Sigmoid colon (tissue), 7 donors: Measurements from ENCODE around the gene FAM163B. TPM values are rescaled to one million over a fixed set of nuclear protein-coding genes. Genes with fewer than 3 reads are reported as not detected.

ENCODE experiments used
- DNase-seq: peaks from one replicate; pipeline ENCODE4 v3.0.0-alpha.2; 2019
- H3K27ac ChIP-seq, 4 donors: fragments of 200-600 bp; sonication (generic); one replicate each; pipeline ENCODE4 v1.5.1; 2016 to 2019; ENCODE audit warnings: mild to moderate bottlenecking in 1 of 4
- H3K27me3 ChIP-seq, 3 donors: fragments of 200-600 bp; sonication (generic); one replicate each; pipeline ENCODE4 v1.5.1; 2019; ENCODE audit warnings: mild to moderate bottlenecking in 1 of 3
- H3K36me3 ChIP-seq, 4 donors: fragments of 200-600 bp; sonication (generic); one replicate each; pipeline ENCODE4 v1.5.1; 2016 to 2019
- H3K4me1 ChIP-seq, 4 donors: fragments of 200-600 bp; sonication (generic); one replicate each; pipeline ENCODE4 v1.5.1; 2017 to 2019
- H3K4me3 ChIP-seq, 4 donors: fragments of 200-600 bp; sonication (generic); one replicate each; pipeline ENCODE4 v1.5.1; 2017 to 2019; ENCODE audit warnings: mild to moderate bottlenecking in 2 of 4, moderate library complexity in 1 of 4
- H3K9me3 ChIP-seq, 4 donors: fragments of 200-600 bp in 3 of 4; sonication (generic) in 3 of 4; one replicate each; pipeline versions ENCODE4 v1.5.1 to v1.6.1; 2013 to 2019
- EP300 ChIP-seq, 4 donors: sonication (generic); formaldehyde crosslinking; IDR thresholded peaks; one replicate each; pipeline ENCODE4 v1.6.1; 2017; ENCODE audit warnings: antibody characterized with exemption in 4 of 4
- POLR2A ChIP-seq, 2 donors: fragments of 450-650 bp; IDR thresholded peaks; one replicate each; pipeline ENCODE4 v1.6.1; 2016; ENCODE audit warnings: antibody characterized with exemption in 2 of 2, mild to moderate bottlenecking in 2 of 2, moderate library complexity in 2 of 2
- POLR2AphosphoS5 ChIP-seq, 4 donors: sonication (generic); formaldehyde crosslinking; IDR thresholded peaks; one replicate each; pipeline ENCODE4 v1.6.1; 2017; ENCODE audit warnings: antibody characterized with exemption in 4 of 4
- WGBS, 2 donors: extraction: QIAGEN DNeasy Blood & Tissue Kit; methylation state at CpG; one replicate each; pipeline ENCODE4 v1.1.7; 2013; 5-methylcytosine and 5-hydroxymethylcytosine counted together
- intact Hi-C: fragments of 100-400 bp; cut with DNase I; formaldehyde crosslinking; loops from one replicate; pipeline ENCODE4 v1.15.1; 2023
- polyA plus RNA-seq, 3 donors: library from polyadenylated mRNA; stranded (reverse); fragments of 200-250 nt; gene quantifications; one replicate each; pipeline ENCODE4 v1.2.3, GENCODE V29; 2013
- total RNA-seq, 4 donors: library from RNA; depleted of rRNA; stranded (reverse); fragments of >200 nt; gene quantifications; one replicate each; pipeline ENCODE4 v1.1.0, GENCODE V29; 2016
- TF ChIP-seq, protein P1 (sequence below), 4 experiments: fragments of 450-650 bp in 3 of 4; fragments of 200-600 bp in 1 of 4; IDR thresholded peaks; one replicate each; pipeline ENCODE4 v1.5.1; 2016 to 2019; ENCODE audit warnings: antibody characterized with exemption in 4 of 4, mild to moderate bottlenecking in 3 of 4, moderate library complexity in 2 of 4
- donor health status: healthy with polysubstance abuse.
- donor health status: Bipolar disorder and iron deficiency.
- donor health status: healthy.

The FAM163B gene
- total and polyA plus RNA-seq, 7 donors = 0.29 to 2.4 (median 1.2) TPM; not detected in 1

DNA sequence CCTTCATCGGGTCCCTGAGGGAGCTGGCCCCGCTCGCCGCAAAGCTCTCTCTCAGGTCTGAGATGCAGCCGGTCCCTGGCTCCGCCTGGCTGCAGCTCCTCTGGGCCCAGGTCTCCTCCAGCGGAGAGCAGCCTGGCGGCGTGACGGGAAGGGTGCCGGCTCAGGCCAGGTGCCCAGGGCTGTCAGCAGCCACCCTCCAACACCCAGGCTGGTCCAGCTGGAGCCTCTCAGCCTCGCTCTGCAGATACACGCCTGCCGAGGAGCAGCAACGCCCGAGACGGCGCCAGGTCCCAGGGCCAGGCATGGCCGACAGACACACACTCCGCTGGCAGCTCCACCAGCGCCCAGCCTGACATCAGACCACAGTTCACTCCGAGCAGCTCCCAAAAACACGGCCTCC, 25.6 kb downstream of the FAM163B start:
- TF ChIP-seq POLR2A (IDR thresholded peaks at IDR 0.05) (no peak), EP300 (IDR thresholded peaks at IDR 0.05) (no peak), POLR2AphosphoS5 (IDR thresholded peaks at IDR 0.05) (no peak)
- TF ChIP-seq, protein P1, sequence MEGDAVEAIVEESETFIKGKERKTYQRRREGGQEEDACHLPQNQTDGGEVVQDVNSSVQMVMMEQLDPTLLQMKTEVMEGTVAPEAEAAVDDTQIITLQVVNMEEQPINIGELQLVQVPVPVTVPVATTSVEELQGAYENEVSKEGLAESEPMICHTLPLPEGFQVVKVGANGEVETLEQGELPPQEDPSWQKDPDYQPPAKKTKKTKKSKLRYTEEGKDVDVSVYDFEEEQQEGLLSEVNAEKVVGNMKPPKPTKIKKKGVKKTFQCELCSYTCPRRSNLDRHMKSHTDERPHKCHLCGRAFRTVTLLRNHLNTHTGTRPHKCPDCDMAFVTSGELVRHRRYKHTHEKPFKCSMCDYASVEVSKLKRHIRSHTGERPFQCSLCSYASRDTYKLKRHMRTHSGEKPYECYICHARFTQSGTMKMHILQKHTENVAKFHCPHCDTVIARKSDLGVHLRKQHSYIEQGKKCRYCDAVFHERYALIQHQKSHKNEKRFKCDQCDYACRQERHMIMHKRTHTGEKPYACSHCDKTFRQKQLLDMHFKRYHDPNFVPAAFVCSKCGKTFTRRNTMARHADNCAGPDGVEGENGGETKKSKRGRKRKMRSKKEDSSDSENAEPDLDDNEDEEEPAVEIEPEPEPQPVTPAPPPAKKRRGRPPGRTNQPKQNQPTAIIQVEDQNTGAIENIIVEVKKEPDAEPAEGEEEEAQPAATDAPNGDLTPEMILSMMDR (IDR thresholded peaks at IDR 0.05) = no peak
- no peak for DNase-seq
- Histone ChIP-seq H3K4me1 (peaks cover 0 to 51% (median 34%) of the 10 kb centered on the region in 4 donors), H3K4me3 (no peak overlapping the region), H3K27ac (peak overlapping the region in 2 of 4 donors; percentile 65 to 70), H3K36me3 (no peaks in the 10 kb centered on the region), H3K9me3 (no peaks in the 10 kb centered on the region), H3K27me3 (peaks cover 0 to 34% (median 7%) of the 10 kb centered on the region in 3 donors)
- intact Hi-C loops = no loop called here
- 49 to 79% methylated on average over 23 of the region's 23 CpGs for WGBS, 2 donors

DNA sequence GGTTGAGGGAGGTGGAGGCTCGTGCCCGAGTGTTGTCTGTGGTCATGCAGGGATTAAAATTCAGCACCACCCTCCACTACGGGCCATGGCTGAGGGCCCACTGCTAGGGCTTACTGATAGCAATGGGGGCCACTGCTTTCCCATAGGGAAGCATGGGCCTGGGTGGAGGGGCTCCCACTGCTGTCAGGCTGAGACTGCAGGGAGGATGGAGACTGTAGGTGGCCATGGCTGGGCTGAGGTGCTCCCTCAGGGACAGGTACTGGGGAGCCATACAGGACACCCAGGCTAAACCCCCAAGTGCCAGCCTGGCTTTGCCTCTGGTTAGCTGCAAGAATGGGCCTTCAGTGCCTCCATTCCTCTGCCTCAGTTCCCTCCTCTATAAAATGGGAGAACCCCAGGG, 26.1 kb downstream of the FAM163B start:
- Histone ChIP-seq H3K4me1 (peaks cover 0 to 51% (median 34%) of the 10 kb centered on the region in 4 donors), H3K36me3 (no peaks in the 10 kb centered on the region), H3K4me3 (no peak overlapping the region), H3K9me3 (no peaks in the 10 kb centered on the region), H3K27ac (no peak overlapping the region), H3K27me3 (peaks cover 0 to 39% (median 7%) of the 10 kb centered on the region in 3 donors)
- DNase-seq = no peak
- 79 to 90% methylated on average over 3 of the region's 3 CpGs for WGBS, 2 donors
- TF ChIP-seq POLR2AphosphoS5 (IDR thresholded peaks at IDR 0.05) (no peak), POLR2A (IDR thresholded peaks at IDR 0.05) (no peak), EP300 (IDR thresholded peaks at IDR 0.05) (no peak)
- TF ChIP-seq, protein P1 (IDR thresholded peaks at IDR 0.05) = no peak
- intact Hi-C loops = no loop called here

DNA sequence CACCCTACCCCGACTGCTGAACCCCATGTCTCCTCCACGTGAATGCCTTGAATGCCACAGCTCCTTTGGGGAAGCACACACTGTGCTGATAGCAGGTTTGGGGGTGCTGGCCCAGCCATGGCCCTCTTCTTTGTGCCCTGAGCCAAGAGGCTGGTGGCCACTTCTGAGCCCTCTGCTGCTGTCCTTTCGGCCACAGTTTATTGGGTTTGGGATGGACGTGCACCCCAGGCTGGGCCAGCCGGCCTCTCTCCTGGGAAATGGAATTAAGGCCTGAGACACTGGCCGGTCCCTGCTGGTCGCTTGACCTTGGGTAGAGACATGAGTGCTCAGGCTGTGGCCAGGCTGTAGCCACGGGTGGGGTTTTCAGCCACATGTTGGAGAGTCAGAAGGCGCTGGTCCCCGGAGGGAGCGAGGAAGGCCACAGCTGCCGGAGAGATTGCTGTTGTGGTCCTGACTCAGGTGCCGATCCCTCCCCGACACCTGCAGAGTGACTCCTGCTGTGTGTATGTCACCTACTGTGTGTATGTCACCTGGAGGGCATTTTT, 26.6 kb downstream of the FAM163B start:
- Histone ChIP-seq H3K9me3 (no peaks in the 10 kb centered on the region), H3K4me1 (peaks cover 0 to 51% (median 34%) of the 10 kb centered on the region in 4 donors), H3K4me3 (no peak overlapping the region), H3K27me3 (peaks cover 0 to 41% (median 7%) of the 10 kb centered on the region in 3 donors), H3K27ac (no peak overlapping the region), H3K36me3 (no peaks in the 10 kb centered on the region)
- no peak for TF ChIP-seq POLR2A (IDR thresholded peaks at IDR 0.05)
- TF ChIP-seq EP300 (IDR thresholded peaks at IDR 0.05) = no peak
- TF ChIP-seq, protein P1 (IDR thresholded peaks at IDR 0.05) = no peak
- no peak for TF ChIP-seq POLR2AphosphoS5 (IDR thresholded peaks at IDR 0.05)
- WGBS, 2 donors = 87 to 91% methylated on average over 14 of the region's 14 CpGs
- intact Hi-C loops = no loop called here
- no peak for DNase-seq

DNA sequence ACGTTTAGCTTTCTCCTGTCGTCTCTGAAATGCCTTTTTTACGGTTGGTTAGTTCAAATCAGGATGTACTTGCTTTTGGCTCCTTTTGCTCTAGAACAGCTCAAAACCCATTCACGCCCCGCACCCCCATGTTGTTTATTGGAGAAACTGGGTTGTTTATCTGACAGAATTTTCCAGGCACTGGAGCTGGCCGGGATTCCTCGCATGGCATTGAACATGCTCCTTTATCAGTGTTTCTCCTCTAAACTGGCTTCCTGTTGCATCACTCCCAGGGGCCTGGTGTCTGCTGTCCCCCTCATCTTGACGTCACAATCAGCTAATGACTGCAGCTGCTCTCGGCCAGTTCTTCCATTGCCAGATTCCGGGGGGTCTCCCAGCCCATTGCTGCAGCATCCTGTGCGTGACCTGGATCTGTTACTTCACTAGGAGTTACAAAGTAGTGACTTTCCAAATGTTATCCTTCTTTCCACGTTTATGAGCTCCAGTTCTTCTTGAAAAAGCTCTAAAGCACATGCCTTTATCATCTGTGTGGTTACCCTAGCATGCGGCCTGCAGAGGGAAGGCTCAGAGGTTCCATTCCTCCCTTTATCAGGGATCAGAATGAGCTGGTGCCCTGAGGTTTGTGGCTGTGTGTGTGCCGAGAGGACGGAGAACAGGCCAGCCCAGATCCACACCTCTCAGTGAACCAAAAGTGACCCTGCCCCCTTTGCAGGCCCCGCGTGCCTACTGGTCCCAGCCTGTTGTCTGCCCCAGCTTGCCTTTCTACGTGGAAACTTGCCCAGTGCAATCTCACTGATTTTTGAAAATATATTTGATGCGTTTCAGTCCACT, 27.5 kb downstream of the FAM163B start:
- no peak for TF ChIP-seq POLR2AphosphoS5 (IDR thresholded peaks at IDR 0.05)
- TF ChIP-seq, protein P1 (IDR thresholded peaks at IDR 0.05) = no peak
- no peak for TF ChIP-seq EP300 (IDR thresholded peaks at IDR 0.05)
- TF ChIP-seq POLR2A (IDR thresholded peaks at IDR 0.05) = no peak
- Histone ChIP-seq H3K4me1 (peaks cover 0 to 55% (median 39%) of the 10 kb centered on the region in 4 donors), H3K4me3 (no peak overlapping the region), H3K27me3 (peaks cover 0 to 40% (median 7%) of the 10 kb centered on the region in 3 donors), H3K9me3 (no peaks in the 10 kb centered on the region), H3K36me3 (no peaks in the 10 kb centered on the region), H3K27ac (peak overlapping the region in 1 of 4 donors; percentile 21)
- intact Hi-C loops = no loop called here
- WGBS, 2 donors = 79 to 84% methylated on average over 19 of the region's 19 CpGs
- no peak for DNase-seq
